Measurements from ENCODE around the gene EFNA2.

Gene EFNA2

DNA sequence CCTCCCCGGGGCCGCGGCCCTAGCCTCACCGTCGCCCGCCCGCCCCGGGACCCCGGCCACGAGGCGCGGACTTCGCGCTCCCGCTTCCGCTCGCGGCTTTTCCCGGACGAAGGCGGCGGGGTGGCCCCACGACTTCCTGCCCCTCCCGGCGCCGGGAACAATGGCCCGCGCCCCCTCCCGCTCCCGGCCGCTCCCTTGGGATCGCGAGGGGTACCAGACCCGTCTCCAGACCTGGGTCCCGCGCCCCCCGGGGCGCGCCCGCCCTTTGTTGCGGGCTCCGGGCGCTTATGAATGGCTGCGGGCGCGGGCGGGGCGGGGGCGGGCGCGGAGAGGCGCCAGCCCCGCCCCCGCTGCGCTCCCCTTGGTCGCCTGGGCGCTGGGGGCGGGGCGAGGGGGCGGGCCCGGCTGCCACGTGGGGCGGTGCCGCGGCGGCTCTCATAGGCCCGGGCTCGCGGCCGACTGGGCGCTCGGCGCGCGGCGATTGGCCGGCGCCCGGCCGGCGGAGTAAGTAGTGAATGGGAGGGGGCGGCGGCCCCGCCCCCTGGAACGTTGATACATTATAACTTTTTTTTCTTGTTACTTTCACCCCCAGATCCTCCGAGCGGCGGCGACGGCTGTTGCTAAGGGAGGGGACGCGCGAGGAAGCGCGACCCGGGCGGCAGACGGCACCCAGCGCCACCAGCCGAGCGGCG, 36.2 kb upstream of the EFNA2 start:
- DNase-seq = peak; percentile 92

DNA sequence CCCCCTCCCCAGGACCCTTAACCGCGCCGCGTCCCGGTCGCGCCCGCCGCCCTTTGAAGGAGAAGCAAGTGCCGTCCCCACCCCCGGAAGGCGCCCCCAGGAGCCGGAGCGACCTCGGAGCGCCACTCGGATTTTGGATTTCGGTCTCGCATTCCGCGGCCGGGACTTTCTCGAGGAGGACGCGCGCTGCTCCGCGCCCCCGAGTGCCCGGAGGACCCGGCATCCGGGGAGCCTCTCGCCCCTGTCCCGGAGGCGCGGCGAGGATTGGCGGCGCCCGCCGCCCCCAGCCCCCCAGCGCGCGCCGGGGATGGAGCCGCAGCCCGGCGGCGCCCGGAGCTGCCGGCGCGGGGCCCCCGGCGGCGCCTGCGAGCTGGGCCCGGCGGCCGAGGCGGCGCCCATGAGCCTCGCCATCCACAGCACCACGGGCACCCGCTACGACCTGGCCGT, 35.7 kb upstream of the EFNA2 start:
- no peak for DNase-seq

DNA sequence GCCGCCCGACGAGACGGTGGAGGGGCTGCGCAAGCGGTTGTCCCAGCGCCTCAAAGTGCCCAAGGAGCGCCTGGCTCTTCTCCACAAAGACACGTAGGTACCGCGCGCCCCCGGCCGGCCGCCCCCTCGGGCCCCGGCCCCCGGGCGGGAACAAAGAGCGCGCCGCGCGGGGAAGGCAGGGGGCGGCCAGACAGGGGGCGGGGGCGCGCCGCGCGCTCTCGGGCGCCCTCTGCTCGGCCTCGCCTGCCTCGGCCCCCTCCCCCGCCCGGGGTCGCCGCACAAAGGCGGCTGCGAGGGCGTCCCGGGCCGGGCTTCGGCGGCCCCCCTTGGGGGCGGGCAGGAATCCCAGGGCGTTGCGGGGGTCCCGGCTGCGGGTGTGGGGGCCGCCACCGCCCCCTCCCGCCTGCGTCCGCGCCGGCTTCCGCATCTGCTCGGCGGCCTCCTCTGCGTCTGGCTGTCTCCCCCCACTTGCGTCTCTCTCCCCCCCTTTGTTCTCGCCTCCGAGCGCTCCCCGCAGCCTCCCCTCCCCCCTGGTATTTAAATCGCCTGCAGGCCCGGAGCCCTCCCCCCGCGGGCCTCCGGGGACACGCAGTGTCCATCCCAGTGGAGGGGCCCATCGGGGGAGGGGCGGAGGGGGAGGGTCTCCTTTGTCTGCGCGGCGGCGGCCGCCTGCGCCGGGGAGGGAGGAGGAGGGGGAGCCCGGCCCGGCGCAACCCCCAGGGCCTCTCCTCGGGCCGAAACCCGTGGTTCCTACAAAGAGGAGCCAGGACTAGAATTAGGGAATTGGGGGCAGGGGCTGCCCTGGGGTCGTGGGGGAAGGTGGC, 35.0 kb upstream of the EFNA2 start:
- no peak for DNase-seq

DNA sequence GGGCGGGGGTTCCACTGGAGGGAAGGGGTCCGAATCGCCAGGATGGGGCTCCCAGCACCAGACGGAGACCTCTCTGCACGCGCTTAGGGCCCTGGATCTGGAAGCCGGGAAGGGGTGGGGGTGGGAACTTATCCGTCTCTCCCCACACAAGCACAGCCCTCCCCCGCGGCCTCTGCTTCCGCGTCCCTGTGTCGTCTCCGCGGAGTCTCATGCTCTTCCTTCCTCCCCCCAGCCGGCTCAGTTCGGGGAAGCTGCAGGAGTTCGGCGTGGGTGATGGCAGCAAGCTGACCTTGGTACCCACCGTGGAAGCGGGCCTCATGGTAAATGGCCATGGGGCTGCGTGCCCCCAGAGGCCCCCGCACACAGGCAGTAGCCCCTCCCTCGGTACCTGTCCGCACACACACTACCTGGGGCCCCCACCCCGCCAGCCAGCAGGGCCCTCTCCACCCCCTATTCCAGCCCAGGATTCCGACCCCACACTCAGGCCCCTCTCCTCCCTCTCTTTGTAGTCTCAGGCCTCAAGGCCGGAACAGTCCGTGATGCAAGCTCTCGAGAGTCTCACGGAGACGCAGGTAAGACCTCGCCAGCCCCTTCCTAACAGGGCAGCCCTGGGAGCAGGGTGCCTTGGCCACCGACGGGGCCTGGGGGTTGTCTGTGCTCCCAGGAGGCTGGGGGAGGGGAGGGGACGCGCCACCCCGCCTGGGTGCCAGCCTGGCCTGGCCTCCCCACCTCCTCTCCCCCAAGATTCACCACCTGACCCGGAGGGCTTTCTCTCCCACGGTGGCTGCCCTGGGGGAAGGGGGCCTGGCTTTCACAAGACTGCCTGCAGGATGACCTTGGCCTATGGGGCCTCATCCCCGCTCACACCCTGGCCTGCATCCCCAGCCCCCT, 34.1 kb upstream of the EFNA2 start:
- no peak for DNase-seq

DNA sequence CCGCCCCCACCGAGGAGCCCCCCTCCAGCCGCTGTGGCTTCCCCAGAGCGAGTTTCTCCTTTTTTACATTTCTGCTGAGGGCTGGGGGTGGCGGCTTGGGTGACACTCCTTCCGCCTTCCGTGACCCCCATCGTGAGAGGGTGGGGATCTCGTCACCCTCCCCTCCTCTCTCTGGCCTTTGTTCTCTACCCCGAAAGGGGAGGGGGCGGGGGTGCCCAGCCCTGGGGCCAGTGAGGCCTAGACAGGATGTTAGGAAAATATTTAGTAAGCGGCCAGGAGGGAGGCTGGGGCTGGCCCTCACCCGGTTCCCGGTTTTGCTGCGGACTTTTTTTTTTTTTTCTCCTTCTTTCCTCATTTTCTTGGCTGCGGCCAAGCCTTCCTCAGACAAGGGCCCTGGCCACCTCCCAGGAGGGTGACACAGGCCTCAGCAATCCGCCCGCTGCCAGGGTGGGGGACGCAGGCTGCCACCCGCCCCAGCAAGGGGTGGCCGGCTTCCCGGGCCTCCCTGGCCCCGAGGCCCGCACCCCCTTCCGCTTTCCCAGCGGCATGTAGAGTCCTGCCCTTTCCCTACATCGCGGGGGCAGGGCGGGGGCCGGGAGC, 33.4 kb upstream of the EFNA2 start:
- no peak for DNase-seq

DNA sequence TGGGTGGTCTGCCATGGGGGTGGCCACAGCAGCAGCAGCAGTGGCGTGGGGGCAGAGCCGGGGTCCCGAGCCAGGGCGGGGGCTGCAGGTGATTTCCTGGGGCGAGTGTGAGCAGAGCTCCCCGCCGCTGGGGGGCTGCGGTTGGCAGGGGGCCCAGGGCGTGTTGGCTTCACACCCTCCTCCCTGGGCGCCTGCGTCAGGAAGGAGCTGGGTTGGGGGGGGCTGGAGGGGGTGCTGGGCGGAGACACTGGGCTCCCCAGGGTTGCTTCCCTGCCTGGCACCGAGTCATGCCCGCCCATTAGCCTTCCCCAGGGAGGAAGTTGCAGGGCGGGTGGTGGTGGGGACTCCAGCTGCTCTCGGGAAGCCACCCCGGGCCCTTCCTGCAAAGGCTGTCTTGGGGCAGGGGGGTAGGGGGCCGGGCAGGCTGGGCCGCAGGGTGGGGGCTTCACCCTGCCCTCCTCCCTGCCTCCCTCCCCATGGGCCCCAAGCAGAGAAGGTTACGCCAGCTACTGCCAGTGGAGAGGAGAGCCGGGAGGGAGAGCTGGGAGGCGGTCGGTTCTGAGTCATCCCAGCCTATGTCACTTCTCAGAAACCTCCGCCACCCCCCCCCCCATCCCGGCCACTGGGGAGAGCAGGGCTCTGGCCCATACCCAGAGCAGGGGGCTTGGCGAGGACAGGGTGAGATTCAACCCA, 32.7 kb upstream of the EFNA2 start:
- DNase-seq = no peak

DNA sequence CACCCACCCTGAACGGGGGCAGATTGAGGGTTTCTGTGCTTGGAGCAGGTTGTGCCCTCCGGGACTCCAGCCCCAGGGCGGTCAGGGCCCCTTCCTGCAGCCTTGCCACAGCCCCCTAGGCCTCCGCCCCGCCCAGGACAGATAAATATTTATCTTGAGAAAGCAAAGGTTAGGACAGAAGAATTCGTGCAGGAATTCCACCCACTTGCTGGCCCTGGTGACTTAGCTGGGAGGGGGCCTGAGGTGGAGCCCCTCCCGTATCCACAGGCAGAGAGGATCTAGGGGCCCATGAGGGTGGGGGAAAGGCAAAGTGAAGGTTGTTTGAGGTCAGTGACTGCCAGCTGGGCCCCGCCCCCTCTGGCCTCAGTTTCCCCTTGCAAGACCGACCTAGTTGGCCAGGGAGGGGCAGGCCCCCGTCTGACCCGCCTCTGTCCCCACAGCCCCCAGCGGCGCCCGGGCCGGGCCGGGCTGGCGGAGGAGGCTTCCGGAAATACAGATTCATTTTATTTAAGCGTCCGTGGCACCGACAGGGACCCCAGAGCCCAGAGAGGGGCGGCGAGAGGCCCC, 32.1 kb upstream of the EFNA2 start:
- no peak for DNase-seq

DNA sequence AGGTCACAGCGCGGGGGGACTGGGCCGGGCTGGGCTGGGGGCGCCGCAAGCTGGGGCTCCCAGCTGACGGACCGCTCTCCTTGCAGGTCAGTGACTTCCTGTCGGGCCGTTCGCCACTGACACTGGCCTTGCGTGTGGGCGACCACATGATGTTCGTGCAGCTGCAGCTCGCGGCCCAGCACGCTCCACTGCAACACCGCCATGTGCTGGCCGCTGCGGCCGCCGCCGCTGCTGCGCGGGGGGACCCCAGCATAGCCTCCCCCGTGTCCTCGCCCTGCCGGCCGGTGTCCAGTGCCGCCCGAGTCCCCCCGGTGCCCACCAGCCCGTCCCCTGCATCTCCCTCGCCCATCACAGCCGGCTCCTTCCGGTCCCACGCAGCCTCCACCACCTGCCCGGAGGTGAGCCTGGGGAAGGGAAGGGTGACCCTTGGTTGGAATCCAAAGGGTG, 31.6 kb upstream of the EFNA2 start:
- DNase-seq = no peak

DNA sequence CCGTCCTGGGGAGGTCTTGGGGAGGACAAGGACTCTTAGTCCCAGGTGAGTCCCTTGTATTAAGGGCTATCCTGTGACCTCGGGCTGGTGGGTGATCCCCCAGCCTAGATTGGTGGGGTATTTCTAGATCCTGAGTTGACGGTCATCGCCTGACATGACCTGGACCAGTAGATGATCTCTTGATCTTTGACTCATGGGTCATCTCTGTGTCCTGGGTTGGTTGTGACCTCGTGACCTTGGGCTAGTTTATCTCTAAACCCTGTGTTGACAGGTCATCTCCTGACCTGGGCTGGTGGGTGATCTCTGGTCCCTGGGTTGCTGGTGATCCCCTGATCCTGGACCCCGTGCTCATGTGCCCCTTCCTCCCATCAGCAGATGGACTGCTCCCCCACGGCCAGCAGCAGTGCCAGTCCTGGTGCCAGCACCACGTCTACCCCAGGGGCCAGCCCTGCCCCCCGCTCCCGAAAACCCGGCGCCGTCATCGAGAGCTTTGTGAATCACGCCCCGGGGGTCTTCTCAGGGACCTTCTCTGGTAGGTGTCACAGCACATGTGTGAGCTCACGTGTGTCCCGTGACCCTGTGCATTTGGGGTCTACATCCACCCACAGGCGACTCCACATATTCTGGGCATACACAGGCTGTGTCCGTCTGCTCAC, 31.0 kb upstream of the EFNA2 start:
- no peak for DNase-seq

DNA sequence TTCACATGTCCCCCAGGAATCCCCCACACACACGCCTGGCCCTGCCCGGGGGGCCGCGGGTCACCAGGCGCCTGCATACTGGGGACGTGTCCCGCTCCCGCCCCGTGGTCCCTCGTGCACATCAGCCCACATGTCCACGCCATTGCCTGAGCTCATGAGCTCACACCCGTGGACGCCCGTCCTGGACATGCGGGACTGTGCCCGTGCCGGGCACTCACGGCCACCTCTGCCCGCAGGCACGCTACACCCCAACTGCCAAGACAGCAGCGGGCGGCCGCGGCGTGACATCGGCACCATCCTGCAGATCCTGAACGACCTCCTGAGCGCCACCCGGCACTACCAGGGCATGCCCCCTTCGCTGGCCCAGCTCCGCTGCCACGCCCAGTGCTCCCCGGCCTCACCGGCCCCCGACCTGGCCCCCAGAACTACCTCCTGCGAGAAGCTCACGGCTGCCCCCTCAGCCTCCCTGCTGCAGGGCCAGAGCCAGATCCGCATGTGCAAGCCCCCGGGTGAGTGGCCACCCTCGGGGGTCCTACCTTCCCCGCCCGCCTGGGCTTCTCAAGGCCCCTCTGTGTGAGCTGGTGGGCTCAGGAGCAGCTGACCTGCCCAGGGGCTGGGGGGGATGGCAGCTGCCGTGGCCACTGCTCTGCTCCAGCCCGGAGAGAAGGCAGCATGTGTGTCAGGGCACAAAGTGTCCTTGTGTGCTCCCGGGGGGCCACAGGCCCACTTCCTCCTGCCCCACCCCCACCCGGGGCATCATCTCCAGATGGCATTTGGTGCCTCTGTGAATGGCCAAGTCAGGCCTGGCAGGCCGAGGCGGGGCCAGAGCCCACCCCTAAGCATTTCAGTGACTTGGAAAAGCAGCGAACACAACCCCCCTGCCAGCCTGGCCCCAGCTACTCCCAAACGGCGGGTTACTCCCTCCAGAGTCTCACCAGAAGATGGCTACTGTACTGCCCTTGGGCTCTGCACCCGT, 30.2 kb upstream of the EFNA2 start:
- DNase-seq = no peak

DNA sequence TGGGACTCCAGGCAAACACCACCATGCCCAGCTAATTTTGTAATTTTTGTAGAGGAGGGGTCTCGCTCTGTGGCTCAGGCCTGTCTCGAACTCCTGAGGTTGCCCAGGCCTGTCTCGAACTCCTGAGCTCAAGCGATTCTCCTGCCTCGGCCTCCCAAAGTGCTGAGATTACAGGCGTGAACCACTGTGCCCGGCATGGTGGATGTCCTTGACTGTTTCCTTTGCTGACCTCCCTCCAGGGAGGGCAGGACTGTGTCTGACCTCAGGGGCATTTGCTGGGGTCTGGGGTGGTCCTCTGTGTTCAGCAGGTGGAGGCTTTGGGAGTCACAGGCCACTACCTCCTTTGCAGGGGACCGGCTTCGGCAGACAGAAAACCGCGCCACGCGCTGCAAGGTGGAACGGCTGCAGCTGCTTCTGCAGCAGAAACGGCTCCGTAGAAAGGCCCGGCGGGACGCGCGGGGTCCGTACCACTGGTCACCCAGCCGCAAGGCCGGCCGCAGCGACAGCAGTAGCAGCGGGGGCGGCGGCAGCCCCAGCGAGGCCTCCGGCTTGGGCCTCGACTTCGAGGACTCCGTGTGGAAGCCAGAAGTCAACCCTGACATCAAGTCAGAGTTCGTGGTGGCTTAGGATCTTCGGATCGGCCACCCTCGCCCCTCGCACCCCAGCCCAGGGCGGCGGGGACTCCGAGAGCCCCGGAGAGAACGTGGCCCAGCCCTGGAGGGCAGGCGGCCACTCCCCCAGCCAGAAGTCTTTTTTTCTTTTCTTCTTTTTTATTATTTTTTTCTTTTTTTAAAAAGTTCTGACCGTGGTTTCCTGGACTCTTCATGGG, 28.8 kb upstream of the EFNA2 start:
- DNase-seq = no peak

DNA sequence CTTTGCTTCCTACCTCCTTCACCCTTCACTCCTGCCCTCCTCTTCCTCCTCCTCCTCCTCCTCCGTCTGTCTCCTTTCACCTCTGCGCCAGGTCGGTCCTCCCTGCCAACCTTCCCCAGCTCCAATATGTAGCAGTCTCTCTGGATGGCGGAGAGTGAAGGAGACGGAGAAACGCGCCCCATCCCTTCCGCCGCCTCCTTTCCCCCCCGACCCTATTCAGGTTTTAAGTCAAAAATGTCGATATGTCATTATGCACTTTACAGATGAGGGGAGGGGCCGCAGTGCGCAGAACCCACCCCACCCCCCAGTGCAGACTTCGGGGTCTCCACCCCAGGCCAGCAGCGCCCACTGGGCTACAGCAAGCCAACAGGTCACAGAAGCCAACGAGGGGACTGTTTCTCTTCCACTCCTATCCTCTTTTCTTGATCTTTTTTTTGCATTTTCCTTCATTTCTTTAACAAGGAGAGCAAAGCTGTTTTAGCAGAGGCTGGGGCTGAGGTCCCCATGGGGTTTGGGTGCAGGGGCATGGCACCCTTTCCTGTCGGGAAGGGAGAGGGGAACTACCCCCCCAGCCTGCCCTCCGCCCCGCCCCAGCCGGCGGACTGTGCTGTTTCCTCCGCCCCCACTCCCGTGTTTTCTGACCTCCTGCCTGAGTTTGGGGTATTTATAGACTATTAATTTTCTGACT, 28.1 kb upstream of the EFNA2 start:
- DNase-seq = no peak

DNA sequence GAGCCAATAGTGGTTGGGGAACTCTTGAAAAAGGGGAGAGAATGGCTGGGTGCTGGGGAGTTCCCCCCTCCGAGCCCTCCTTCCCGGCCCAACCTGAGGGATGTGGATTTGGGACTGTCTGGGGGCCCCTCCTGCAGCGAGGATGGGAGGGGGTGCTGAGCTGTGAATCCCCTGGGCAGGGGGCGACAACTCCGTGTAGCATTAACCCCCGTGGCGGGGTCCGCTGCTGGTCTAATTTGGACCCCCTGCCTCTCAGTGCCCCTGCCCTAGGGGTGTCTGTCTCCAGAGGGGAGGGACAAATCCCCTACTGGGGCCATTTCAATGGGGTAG, 27.5 kb upstream of the EFNA2 start:
- no peak for DNase-seq

DNA sequence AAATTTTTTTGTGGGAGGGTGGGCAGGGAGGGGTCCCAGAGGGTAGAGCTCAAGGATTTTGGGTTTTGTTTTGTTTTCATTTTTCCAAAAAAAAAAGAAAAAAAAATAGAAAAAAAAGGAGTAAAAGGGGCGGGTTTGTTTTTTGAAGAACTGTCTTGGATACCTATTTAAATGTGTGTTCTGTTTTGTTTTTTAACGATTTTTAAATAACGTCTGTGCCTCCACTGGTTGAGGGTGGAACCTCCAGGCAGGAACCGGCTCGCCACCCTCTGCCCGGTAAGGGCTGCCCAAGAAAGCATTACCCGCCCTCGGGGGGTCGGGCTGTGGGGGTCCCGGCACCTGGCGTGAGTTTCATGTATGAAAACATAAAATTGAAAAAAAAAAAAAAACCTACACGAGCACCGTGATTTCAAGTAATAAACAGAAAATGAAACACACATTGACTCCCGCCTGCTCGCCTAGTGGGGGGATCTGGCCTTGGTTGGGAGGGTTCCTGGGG, 26.9 kb upstream of the EFNA2 start:
- DNase-seq = no peak

DNA sequence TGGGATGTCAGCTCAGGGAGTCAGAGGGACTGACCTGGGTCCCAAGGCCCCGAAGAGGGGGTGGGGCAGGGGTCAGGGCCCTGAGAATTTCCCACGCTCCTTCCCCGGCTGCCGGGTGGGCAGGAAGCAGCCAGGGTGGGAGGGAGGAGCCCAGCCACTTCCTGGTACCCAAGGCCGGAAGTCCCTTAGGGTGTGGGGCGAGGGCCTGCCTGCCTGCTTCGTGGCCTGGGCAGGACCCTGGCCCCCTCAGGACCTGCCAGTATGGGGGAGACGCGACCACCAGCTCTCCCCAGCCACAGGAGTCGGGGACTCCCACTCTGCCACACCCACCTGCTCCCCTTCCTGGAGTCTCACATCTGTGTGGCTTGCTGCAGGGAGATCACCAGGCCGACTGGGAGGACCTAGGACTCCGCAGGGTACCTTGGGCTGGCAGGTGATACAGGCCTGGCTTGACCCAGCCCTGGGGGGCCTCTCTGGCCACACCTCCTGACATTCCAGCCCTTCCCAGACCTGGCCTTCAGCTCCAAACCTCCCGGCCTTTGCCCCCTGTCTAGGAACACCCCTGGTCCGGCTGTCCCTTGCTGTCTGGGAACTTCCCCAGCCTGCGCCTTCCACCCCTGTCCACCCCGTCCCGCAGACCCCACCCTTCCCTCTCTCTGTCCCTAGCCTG, 26.3 kb upstream of the EFNA2 start:
- no peak for DNase-seq

DNA sequence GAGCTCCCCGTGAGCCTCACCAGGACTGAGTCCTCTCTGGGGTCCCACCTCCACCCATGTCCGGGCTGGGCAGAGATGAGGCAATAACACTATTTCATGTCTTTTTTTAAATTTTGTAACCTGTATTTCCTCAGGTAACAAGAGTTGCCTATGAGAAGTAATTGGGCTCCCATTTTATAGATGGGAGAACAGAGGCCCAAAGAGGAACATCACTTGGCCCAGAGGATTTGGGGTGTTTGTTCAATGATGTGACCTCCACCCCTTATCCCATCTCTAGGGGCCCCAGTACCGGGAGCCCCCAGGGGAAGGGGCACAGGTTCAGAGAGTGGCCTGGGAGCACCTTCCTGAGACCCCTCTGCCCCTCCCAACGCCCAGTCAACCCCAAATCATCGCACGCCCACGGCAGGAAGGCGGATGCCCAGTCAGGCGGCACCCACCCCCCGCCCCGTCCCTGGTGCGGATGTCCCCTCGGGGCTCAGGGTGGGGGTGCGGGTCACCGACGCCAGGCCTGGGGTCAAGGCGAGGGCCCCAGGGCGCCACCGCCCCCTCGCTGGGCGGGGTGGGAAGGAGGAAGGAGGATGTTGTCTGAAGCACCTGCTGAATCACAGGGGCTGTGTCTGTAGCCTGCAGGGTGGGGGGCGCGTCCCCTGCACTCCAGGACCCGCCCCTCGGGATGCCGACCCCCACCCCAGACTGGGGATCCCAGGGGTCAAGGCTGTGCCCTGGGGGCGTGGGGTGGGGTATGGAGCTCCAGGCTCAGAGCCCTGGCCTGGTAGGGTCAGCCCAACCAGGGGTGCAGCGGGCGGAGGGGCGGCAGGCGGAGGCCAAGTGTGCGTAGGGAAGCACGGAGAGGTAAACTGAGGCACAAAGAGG, 25.6 kb upstream of the EFNA2 start:
- DNase-seq = no peak

Measured in NCI-H1048 (cell line).